Brain microvascular endothelial cell (primary cell): ENCODE data around the gene WDR26.
"Not testable (repeated sequence)": the region's sequence is repeated elsewhere in the genome, so short reads cannot be mapped to it uniquely, and the experiment has no call there.

Source experiments
- DNase-seq: peaks from one replicate; pipeline ENCODE4 v3.0.0-alpha.2; 2020
- H3K27ac ChIP-seq: fragments of 250-450 bp; sonication (Bioruptor Pico); 2 replicates; pipeline ENCODE4 v1.5.1; 2020; ENCODE audit warnings: mild to moderate bottlenecking, moderate library complexity
- H3K27me3 ChIP-seq: fragments of 250-450 bp; sonication (Bioruptor Pico); replicated peaks from 2 replicates; pipeline ENCODE4 v1.5.1; 2020; ENCODE audit warnings: mild to moderate bottlenecking
- H3K36me3 ChIP-seq: fragments of 250-450 bp; sonication (Bioruptor Pico); replicated peaks from 2 replicates; pipeline ENCODE4 v1.5.1; 2020; ENCODE audit warnings: mild to moderate bottlenecking
- H3K4me3 ChIP-seq: 2 replicates; pipeline ENCODE4 v1.5.1; 2011; ENCODE audit warnings: low read depth, mild to moderate bottlenecking, control low read depth, low read length, moderate library complexity
- CTCF ChIP-seq: IDR thresholded peaks from 2 replicates; pipeline ENCODE4 v1.5.1; 2011; ENCODE audit warnings: low read depth, mild to moderate bottlenecking, moderate library complexity, low read length, control low read depth, inconsistent platforms; ENCODE audit errors: missing control alignments
- in situ Hi-C: cut with HindIII; loops from 2 replicates; pipeline ENCODE4 v1.10.0; 2017; ENCODE audit warnings: low sequenced_read_pairs, low pct_ligation_motif_present

WDR26 gene

GRCh38 chr1:224359207-224359606, 75.4 kb downstream of the WDR26 start:
- no peaks in the 10 kb centered on the region for H3K27me3 ChIP-seq
- no peak for DNase-seq
- TF ChIP-seq CTCF = no peak
- no peak overlapping the region for H3K4me3 ChIP-seq
- no peak overlapping the region for H3K27ac ChIP-seq
- in situ Hi-C loops = no loop called here
- no peaks in the 10 kb centered on the region for H3K36me3 ChIP-seq

DNA sequence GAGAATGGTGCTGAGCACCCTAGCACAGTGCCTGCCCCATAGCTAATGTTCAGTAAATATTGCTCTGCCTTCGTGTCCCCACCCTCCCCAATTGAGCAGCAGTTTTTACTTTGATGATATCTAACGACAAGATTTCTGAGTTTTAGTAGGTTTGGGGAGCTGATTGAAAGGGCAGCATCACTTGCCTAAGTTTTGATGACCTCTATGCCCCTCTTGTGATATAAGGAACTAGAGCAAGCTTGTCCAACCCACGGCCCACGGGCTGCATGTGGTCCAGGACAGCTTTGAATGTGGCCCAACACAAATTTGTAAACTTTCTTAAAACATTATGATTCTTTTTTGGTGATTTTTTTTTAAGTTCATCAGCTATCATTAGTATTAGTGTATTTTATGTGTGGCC, 76.4 kb downstream of the WDR26 start:
- Histone ChIP-seq H3K27ac (no peak overlapping the region), H3K36me3 (no peaks in the 10 kb centered on the region), H3K4me3 (peak overlapping the region; percentile 68), H3K27me3 (no peaks in the 10 kb centered on the region)
- in situ Hi-C loops = no loop called here
- no peak for TF ChIP-seq CTCF
- DNase-seq = no peak

DNA sequence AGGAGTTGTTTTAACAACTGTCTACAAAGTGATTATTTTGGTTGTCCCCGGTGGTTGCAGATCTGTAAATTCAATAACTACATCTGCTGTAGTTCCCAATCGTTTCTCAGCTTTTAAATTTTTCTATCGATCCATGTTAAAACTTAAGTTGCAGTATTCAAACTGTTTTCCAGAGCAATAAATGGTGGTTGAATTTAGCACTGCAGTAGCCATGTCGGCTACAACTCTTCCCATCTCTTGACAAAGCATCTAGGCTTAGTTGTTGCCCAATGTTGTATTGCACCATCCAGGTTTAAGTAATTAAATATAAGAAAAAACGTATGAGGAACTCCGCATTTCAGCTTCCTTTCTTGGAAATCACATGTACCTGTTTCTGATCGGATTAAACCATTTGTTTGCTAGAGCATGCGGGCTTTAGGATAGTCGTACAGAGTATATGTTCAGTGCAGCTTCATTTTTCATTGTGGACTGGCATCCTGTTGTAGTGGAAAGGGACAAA, 76.9 kb downstream of the WDR26 start:
- no peaks in the 10 kb centered on the region for H3K36me3 ChIP-seq
- in situ Hi-C loops = no loop called here
- DNase-seq = no peak

DNA sequence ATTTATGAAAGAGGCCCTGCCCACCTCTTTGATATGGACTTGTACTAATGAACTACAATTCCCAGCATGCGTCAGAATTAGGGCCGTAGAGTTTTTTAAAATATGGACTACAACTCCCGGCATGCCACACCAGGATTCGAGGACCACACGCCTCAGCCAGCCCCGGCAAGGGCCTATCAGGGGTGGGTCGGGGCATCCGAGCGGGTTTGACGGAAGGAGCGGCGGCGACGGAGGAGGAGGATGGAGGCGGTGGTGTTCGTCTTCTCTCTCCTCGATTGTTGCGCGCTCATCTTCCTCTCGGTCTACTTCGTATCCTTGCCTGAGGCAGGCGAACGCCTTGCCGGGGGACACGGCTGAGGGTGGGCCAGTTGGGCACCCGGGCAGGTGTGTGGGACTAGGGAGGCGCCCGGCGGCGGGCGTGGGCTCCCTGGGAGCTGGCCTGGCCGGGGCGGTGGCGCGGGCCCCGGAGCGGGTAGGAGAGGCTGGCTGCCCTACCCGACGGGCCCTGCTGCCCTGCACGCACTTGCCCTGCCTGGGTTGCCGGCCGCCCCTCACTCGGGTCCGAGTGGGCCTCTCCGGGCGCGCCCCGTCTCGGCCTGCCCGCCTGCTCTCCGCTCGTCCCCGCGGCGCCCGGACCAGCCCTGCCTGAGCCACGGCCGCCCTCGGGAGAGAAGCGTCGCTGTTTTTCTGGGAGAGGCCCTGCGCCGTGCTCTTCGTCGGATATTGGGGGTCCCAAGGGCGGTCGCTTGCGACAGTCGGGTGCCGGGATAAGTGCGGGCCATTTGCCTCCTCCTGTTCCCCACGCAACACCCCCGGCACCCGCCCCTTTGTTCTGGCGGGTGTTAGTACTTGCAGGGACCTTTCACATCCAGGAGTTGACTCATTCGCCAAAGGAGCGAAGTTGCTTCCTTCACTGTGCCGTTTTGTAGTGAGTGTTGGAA, 77.6 kb downstream of the WDR26 start, which contains the start of gene CNIH4:
CNIH4 (plus strand) TSS at position 195 of the 941 bp plus-strand sequence; CDS start at position 241, 46 bp downstream.
- Histone ChIP-seq H3K27me3 (no peaks in the 10 kb centered on the region), H3K27ac (peak within 1 kb of the TSS; percentile 46), H3K36me3 (no peaks in the 10 kb centered on the region), H3K4me3 (peak within 1 kb of the TSS; percentile 68)
- no peak for TF ChIP-seq CTCF
- peak; percentile 96 for DNase-seq
- in situ Hi-C loops = no loop called here

More for the DNA sequence above, 76.9 kb downstream of the WDR26 start:
- peak overlapping the region; percentile 68 for H3K4me3 ChIP-seq
- no peak for TF ChIP-seq CTCF
- peak overlapping the region; percentile 46 for H3K27ac ChIP-seq
- no peaks in the 10 kb centered on the region for H3K27me3 ChIP-seq

DNA sequence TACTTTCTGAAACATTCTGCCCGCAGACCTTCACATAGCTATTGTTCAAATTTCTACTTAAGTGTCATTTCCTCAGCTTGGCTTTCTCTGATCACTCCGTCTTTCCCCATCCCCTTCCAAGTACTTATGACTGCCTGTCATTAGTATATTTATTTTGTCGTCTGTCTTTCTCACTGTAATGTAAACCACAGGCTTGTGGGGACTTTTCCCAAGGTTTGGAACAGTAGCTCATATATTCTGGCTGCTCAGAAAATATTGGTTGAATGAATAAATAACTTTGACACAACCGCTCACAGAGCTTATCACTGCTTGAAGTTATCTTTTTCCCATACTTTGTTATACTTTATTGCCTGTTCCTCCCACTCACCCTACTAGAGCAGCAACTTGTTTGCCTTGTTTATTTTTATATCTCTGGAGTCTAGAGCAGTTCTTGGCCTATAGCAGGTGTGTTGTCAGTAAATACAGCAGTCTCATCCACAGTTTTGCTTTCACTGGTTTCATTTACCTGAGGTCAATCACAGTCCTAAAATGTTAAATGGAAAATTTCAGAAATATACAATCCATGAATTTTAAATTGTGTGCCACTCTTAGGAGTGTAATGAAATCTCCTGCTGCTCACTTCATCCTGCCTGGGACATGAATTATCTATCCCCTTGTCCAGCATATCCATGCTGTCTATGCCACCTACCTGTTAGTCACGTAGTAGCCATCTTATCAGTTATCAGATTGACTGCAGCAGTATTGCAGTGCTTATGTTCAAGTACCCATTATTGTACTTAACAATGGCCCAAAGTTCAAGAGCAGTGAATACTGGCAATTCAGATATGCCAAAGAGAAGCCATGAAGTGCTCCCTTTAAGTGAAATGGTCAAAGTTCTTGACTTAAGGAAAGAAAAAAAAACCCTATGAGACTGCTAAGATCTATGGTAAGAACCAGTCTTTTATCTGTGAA, 80.3 kb downstream of the WDR26 start:
- in situ Hi-C loops = no loop called here
- TF ChIP-seq CTCF = no peak
- no peak for DNase-seq
- H3K27ac ChIP-seq = no peak overlapping the region
- no peak overlapping the region for H3K4me3 ChIP-seq
- no peaks in the 10 kb centered on the region for H3K27me3 ChIP-seq
- H3K36me3 ChIP-seq = no peaks in the 10 kb centered on the region

DNA sequence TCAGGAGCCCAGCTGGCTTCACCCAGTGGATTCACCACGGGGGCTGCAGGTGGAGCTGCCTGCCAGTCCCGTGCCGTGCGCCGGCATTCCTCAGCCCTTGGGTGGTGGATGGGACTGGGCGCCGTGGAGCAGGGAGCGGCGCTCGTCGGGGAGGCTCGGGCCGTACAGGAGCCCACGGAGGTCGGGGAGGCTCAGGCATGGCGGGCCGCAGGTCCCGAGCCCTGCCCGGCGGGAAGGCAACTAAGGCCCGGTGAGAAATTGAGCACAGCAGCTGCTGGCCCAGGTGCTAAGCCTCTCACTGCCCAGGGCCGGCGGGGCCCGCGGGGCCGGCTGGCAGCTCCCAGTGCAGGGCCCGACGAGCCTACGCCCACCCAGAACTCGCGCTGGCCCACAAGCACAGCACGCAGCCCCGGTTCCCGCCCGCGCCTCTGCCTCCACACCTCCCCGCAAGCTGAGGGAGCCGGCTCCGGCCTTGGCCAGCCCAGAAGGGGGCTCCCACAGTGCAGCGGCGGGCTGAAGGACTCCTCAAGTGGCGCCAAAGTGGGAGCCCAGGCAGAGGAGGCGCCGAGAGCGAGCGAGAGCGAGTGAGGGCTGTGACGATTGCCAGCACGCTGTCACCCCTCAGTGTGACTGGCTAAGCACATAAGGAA, 82.0 kb downstream of the WDR26 start:
- H3K27me3 ChIP-seq, H3K36me3 ChIP-seq, H3K4me3 ChIP-seq, DNase-seq, H3K27ac ChIP-seq, in situ Hi-C loops: not testable (repeated sequence)

DNA sequence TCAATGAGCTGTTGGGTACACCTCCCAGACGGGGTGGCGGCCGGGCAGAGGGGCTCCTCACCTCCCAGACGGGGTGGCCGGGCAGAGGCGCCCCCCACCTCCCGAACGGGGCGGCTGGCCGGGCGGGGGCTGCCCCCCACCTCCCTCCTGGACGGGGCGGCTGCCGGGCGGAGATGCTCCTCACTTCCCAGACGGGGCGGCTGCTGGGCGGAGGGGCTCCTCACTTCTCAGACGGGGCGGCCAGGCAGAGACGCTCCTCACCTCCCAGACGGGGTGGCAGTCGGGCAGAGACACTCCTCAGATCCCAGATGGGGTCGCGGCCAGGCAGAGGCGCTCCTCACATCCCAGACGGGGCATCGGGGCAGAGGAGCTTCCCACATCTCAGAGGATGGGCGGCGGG, 84.9 kb downstream of the WDR26 start:
- H3K27ac ChIP-seq, H3K4me3 ChIP-seq, DNase-seq, H3K36me3 ChIP-seq, H3K27me3 ChIP-seq, in situ Hi-C loops: not testable (repeated sequence)
